ENCODE results near the gene PUS7L. TPM values are rescaled to one million over a fixed set of nuclear protein-coding genes. Genes with fewer than 3 reads are reported as not detected.
"Not testable (repeated sequence)": the region's sequence is repeated elsewhere in the genome, so short reads cannot be mapped to it uniquely, and the experiment has no call there.

Gene PUS7L
- polyA plus RNA-seq, 1 of the 3 experiments (the other 2 are of a cell fraction) = 1.8 TPM

DNA sequence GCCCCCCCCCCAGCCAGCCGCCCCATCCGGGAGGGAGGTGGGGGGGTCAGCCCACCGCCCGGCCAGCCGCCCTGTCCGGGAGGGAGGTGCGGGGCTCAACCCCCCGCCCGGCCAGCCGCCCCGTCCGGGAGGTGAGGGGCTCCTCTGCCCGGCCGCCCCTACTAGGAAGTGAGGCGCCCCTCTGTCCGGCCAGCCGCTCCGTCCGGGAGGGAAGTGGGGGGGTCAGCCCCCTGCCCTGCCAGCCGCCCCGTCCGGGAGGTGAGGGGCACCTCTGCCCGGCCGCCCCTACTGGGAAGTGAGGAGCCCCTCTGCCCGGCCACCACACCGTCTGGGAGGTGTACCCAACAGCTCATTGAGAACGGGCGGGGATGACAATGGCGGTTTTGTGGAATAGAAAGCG, 73.1 kb downstream of the PUS7L start:
- POLR2A ChIA-PET; H3K4me3 ChIP-seq (ENCODE audit: low read depth in 2 of 2, low read length in 1 of 2): not testable (repeated sequence)
- WGBS (ENCODE audit: low lambda C conversion rate) = 84% methylated on average over 11 of the region's 30 CpGs

DNA sequence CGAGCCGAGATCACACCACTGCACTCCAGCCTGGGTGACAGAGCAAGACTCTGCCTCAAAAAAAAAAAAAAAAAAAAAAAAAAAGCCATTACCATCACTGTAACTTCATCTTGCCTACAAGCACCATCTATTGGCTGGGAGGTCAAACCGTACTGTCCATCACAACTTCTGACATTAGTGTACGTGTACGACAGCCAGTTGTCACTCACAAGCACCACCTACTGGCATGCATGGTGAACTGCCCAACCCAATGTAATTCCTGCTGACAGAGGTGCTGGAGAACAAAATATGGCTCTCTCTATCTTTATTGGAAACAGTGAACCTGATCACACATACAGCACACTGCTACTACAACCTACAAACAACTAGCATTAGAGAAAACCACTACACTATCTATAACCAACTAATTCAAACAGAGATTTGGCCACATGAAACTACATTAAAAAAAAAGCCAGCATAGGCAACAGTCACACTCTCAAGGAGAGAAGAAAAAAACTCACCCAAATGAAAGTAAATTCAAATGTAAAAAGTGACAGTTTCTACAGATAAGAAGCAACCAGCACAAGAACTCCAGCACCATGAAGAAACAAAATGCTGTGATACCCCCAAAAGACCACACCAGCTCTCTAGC, 82.3 kb downstream of the PUS7L start:
- H3K79me2 ChIP-seq (ENCODE audit: insufficient read depth) = no peaks in the 10 kb centered on the region
- DNase-seq = peak; percentile 41
- no peaks in the 10 kb centered on the region; a peak in 1 of 4 replicates for H3K4me1 ChIP-seq (ENCODE audit: control insufficient read depth in 1 of 2, insufficient read depth in 2 of 2, low read depth in 1 of 2, low read length in 1 of 2)
- H3K27me3 ChIP-seq (ENCODE audit: insufficient read depth) = no peaks in the 10 kb centered on the region
- no peak overlapping the region for H3K4me2 ChIP-seq
- no peaks in the 10 kb centered on the region for H3F3A ChIP-seq (replicated peaks; ENCODE audit: insufficient read depth)
- no peaks in the 10 kb centered on the region for H3K9me3 ChIP-seq
- CTCF ChIA-PET = interaction anchor here (1.1 kb wide), 1 partner anchor 50 kb away, joined by 3 read pairs; no protein-coding TSS in a partner anchor
- TF ChIP-seq, protein P1, sequence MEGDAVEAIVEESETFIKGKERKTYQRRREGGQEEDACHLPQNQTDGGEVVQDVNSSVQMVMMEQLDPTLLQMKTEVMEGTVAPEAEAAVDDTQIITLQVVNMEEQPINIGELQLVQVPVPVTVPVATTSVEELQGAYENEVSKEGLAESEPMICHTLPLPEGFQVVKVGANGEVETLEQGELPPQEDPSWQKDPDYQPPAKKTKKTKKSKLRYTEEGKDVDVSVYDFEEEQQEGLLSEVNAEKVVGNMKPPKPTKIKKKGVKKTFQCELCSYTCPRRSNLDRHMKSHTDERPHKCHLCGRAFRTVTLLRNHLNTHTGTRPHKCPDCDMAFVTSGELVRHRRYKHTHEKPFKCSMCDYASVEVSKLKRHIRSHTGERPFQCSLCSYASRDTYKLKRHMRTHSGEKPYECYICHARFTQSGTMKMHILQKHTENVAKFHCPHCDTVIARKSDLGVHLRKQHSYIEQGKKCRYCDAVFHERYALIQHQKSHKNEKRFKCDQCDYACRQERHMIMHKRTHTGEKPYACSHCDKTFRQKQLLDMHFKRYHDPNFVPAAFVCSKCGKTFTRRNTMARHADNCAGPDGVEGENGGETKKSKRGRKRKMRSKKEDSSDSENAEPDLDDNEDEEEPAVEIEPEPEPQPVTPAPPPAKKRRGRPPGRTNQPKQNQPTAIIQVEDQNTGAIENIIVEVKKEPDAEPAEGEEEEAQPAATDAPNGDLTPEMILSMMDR (IDR thresholded peaks at IDR 0.05) = peak; percentile 65
- TF ChIP-seq MXI1 (IDR thresholded peaks at IDR 0.05; ENCODE audit: low read depth, low read length) (no peak), RAD21 (IDR thresholded peaks at IDR 0.05; ENCODE audit: low read length) (peak; percentile 47), POLR2AphosphoS5 (IDR thresholded peaks at IDR 0.05; ENCODE audit: low read depth, low read length) (no peak), SMC3 (IDR thresholded peaks at IDR 0.05; ENCODE audit: low read depth, low read length) (peak; percentile 29; the same call in 1 of the 2 replicates)
- TF ChIP-seq, protein P2, sequence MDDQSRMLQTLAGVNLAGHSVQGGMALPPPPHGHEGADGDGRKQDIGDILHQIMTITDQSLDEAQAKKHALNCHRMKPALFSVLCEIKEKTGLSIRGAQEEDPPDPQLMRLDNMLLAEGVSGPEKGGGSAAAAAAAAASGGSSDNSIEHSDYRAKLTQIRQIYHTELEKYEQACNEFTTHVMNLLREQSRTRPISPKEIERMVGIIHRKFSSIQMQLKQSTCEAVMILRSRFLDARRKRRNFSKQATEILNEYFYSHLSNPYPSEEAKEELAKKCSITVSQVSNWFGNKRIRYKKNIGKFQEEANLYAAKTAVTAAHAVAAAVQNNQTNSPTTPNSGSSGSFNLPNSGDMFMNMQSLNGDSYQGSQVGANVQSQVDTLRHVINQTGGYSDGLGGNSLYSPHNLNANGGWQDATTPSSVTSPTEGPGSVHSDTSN (IDR thresholded peaks at IDR 0.05) = peak; percentile 26; the same call in 1 of the 2 replicates
- POLR2A ChIA-PET = no interaction called here
- H3K9me2 ChIP-seq = no peaks in the 10 kb centered on the region
- H4K20me1 ChIP-seq (ENCODE audit: insufficient read depth) = no peaks in the 10 kb centered on the region
- H3K27ac ChIP-seq (ENCODE audit: low read depth in 2 of 2, low read length in 1 of 2) = no peak overlapping the region
- H2AFZ ChIP-seq (ENCODE audit: low read depth) = no peak overlapping the region
- H3K4me3 ChIP-seq (ENCODE audit: low read depth in 2 of 2, low read length in 1 of 2) = no peak overlapping the region
- no peaks in the 10 kb centered on the region for H3K36me3 ChIP-seq (replicated peaks in 1 of 2; ENCODE audit: control insufficient read depth in 1 of 2, insufficient read depth in 2 of 2, low read length in 1 of 2)
- WGBS (ENCODE audit: low lambda C conversion rate) = 51% methylated on average over 5 of the region's 5 CpGs
- no peak overlapping the region for H3K9ac ChIP-seq

More for the DNA sequence above, 73.1 kb downstream of the PUS7L start:
- H3F3A ChIP-seq (replicated peaks; ENCODE audit: insufficient read depth); DNase-seq; H3K9me2 ChIP-seq; H3K9ac ChIP-seq; H4K20me1 ChIP-seq (ENCODE audit: insufficient read depth); H3K9me3 ChIP-seq; H3K27me3 ChIP-seq (ENCODE audit: insufficient read depth); CTCF ChIA-PET; H3K27ac ChIP-seq (ENCODE audit: low read depth in 2 of 2, low read length in 1 of 2); H3K79me2 ChIP-seq (ENCODE audit: insufficient read depth); H2AFZ ChIP-seq (ENCODE audit: low read depth); H3K4me2 ChIP-seq; H3K36me3 ChIP-seq (replicated peaks in 1 of 2; ENCODE audit: control insufficient read depth in 1 of 2, insufficient read depth in 2 of 2, low read length in 1 of 2); H3K4me1 ChIP-seq (ENCODE audit: control insufficient read depth in 1 of 2, insufficient read depth in 2 of 2, low read depth in 1 of 2, low read length in 1 of 2): not testable (repeated sequence)
